H1 (cell line): ENCODE data around the gene GPR15LG. TPM values are rescaled to one million over a fixed set of nuclear protein-coding genes. Genes with fewer than 3 reads are reported as not detected.

Experiments used
- CTCF ChIA-PET: fragments of 300-600 bp; sonication (Branson Sonifier 250); formaldehyde crosslinking; loops from one replicate; lab custom pipeline; 2021; ENCODE audit not compliant: partially characterized antibody; lab: Charles Lee
- POLR2A ChIA-PET: fragments of 300-600 bp; sonication (Branson Sonifier 250); formaldehyde crosslinking; loops from one replicate; lab custom pipeline; 2021; ENCODE audit warnings: inconsistent platforms; ENCODE audit not compliant: partially characterized antibody; lab: Charles Lee
- DNase-seq, 2 experiments: peaks; one replicate each; pipeline versions ENCODE4 v3.0.0 to v3.0.0-alpha.2; 2010 to 2022; ENCODE audit warnings: low spot score in 2 of 2, low read depth in 1 of 2, mixed read lengths in 1 of 2
- FAIRE-seq: peaks from 2 replicates; lab custom pipeline; 2011; peaks lifted over from hg19 to GRCh38; lab: Jason Lieb, UNC
- H2AFZ ChIP-seq: 2 replicates; pipeline ENCODE4 v1.8.1; 2012; ENCODE audit warnings: low read length, inconsistent platforms
- H2AK5ac ChIP-seq: 2 replicates; pipeline ENCODE4 v1.6.1; 2013; ENCODE audit warnings: low read depth, low read length
- H2BK120ac ChIP-seq: replicated peaks from 2 replicates; pipeline ENCODE3; 2013; ENCODE audit warnings: low read depth, low read length, inconsistent platforms
- H2BK12ac ChIP-seq: 2 replicates; pipeline ENCODE4 v1.6.1; 2013; ENCODE audit warnings: low read depth, low read length
- H2BK15ac ChIP-seq: 2 replicates; pipeline ENCODE4 v1.6.1; 2013; ENCODE audit warnings: low read length
- H2BK20ac ChIP-seq: 2 replicates; pipeline ENCODE4 v1.6.1; 2013; ENCODE audit warnings: low read length
- H2BK5ac ChIP-seq: 2 replicates; pipeline ENCODE4 v1.6.1; 2013; ENCODE audit warnings: low read depth, low read length
- H3K14ac ChIP-seq: 2 replicates; pipeline ENCODE4 v1.6.1; 2013; ENCODE audit warnings: inconsistent platforms; ENCODE audit not compliant: insufficient read length
- H3K18ac ChIP-seq: 2 replicates; pipeline ENCODE4 v1.6.1; 2013; ENCODE audit warnings: low read length; ENCODE audit errors: extremely low read depth
- H3K23ac ChIP-seq: 2 replicates; pipeline ENCODE4 v1.6.1; 2013; ENCODE audit warnings: inconsistent platforms; ENCODE audit not compliant: insufficient read length
- H3K23me2 ChIP-seq: 2 replicates; pipeline ENCODE4 v1.6.1; 2013; ENCODE audit warnings: low read depth, low read length
- H3K27ac ChIP-seq: 2 replicates; pipeline ENCODE4 v1.6.1; 2011; ENCODE audit warnings: low read depth, low read length, inconsistent platforms
- H3K27me3 ChIP-seq, 4 experiments: replicated peaks in 1 of 4; 1 replicate in 1 of 4; 2 replicates in 3 of 4; pipeline versions ENCODE4 v1.6.1 to v1.8.1; 2011 to 2013; ENCODE audit warnings: low read length in 3 of 4, mild to moderate bottlenecking in 3 of 4, inconsistent platforms in 2 of 4, mixed read lengths in 2 of 4, moderate library complexity in 1 of 4; ENCODE audit not compliant: control insufficient read depth in 3 of 4, insufficient read depth in 3 of 4; ENCODE audit errors: extremely low read depth in 1 of 4
- H3K36me3 ChIP-seq, 4 experiments: 2 replicates each; pipeline versions ENCODE4 v1.6.1 to v1.8.1; 2011 to 2013; ENCODE audit warnings: mild to moderate bottlenecking in 4 of 4, low read length in 3 of 4, moderate library complexity in 2 of 4, control low read depth in 1 of 4, inconsistent platforms in 1 of 4; ENCODE audit not compliant: insufficient read depth in 4 of 4, control insufficient read depth in 2 of 4
- H3K4ac ChIP-seq: replicated peaks from 2 replicates; pipeline ENCODE3; 2013; ENCODE audit warnings: low read length, low read depth, mixed read lengths, inconsistent platforms; ENCODE audit not compliant: insufficient read length
- H3K4me1 ChIP-seq, 4 experiments: replicated peaks in 1 of 4; 1 replicate in 1 of 4; 2 replicates in 3 of 4; pipeline versions ENCODE4 v1.6.1 to v1.8.1; 2011 to 2013; ENCODE audit warnings: low read length in 3 of 4, inconsistent platforms in 2 of 4, mixed read lengths in 1 of 4; ENCODE audit not compliant: insufficient read depth in 4 of 4, control insufficient read depth in 3 of 4
- H3K4me2 ChIP-seq, 2 experiments: 2 replicates each; pipeline versions ENCODE4 v1.6.1 to v1.8.1; 2011 to 2013; ENCODE audit warnings: low read depth in 2 of 2, low read length in 2 of 2, control low read depth in 1 of 2, inconsistent platforms in 1 of 2, mild to moderate bottlenecking in 1 of 2; ENCODE audit not compliant: insufficient read depth in 1 of 2
- H3K4me3 ChIP-seq, 4 experiments: fragments of 200-600, 300-600 bp in 1 of 4; sonication (generic), shearing (Covaris generic), sonication (Bioruptor Twin) in 1 of 4; 2 replicates each; pipeline versions ENCODE4 v1.5.1 to v1.8.1; 2011 to 2016; ENCODE audit warnings: low read length in 4 of 4, low read depth in 3 of 4, control low read depth in 2 of 4, inconsistent platforms in 2 of 4, mild to moderate bottlenecking in 2 of 4, mixed read lengths in 1 of 4, moderate library complexity in 1 of 4; ENCODE audit not compliant: insufficient read depth in 2 of 4; ENCODE audit errors: extremely low read depth in 1 of 4
- H3K56ac ChIP-seq: replicated peaks from 2 replicates; pipeline ENCODE3; 2013; ENCODE audit warnings: low read depth, mild to moderate bottlenecking, mixed read lengths, low read length, inconsistent platforms; ENCODE audit not compliant: insufficient read length
- H3K79me1 ChIP-seq: 2 replicates; pipeline ENCODE4 v1.6.1; 2013; ENCODE audit warnings: low read depth, low read length, control low read depth
- H3K79me2 ChIP-seq, 2 experiments: 2 replicates each; pipeline versions ENCODE4 v1.6.1 to v1.8.1; 2012 to 2013; ENCODE audit warnings: low read length in 2 of 2, mild to moderate bottlenecking in 2 of 2, inconsistent platforms in 1 of 2; ENCODE audit not compliant: insufficient read depth in 2 of 2, control insufficient read depth in 1 of 2
- H3K9ac ChIP-seq, 4 experiments: replicated peaks in 1 of 4; 1 replicate in 1 of 4; 2 replicates in 3 of 4; pipeline versions ENCODE4 v1.6.1 to v1.8.1; 2011 to 2013; ENCODE audit warnings: low read depth in 3 of 4, low read length in 3 of 4, control low read depth in 2 of 4, mild to moderate bottlenecking in 2 of 4, moderate library complexity in 2 of 4, inconsistent platforms in 1 of 4; ENCODE audit errors: extremely low read depth in 1 of 4
- H3K9me3 ChIP-seq, 2 experiments: 2 replicates each; pipeline versions ENCODE4 v1.6.1 to v1.8.1; 2012 to 2013; ENCODE audit warnings: mild to moderate bottlenecking in 2 of 2, moderate library complexity in 2 of 2, control low read depth in 1 of 2, inconsistent platforms in 1 of 2, low read depth in 1 of 2, low read length in 1 of 2, mixed read lengths in 1 of 2; ENCODE audit not compliant: insufficient read depth in 2 of 2
- H4K20me1 ChIP-seq, 2 experiments: replicated peaks in 1 of 2; 2 replicates each; pipeline versions ENCODE3 to v1.8.1; 2011 to 2013; ENCODE audit warnings: inconsistent platforms in 2 of 2, low read length in 2 of 2, mild to moderate bottlenecking in 1 of 2; ENCODE audit not compliant: insufficient read depth in 2 of 2, control insufficient read depth in 1 of 2
- H4K5ac ChIP-seq: 2 replicates; pipeline ENCODE4 v1.6.1; 2013; ENCODE audit warnings: low read length, low read depth, mixed read lengths, inconsistent platforms; ENCODE audit not compliant: insufficient read length
- H4K8ac ChIP-seq: 2 replicates; pipeline ENCODE4 v1.8.0; 2013; ENCODE audit warnings: mild to moderate bottlenecking, moderate library complexity, low read length, inconsistent platforms; ENCODE audit not compliant: insufficient read depth; ENCODE audit errors: extremely low read depth
- H4K91ac ChIP-seq: replicated peaks from 2 replicates; pipeline ENCODE3; 2013; ENCODE audit warnings: low read length, mixed read lengths, inconsistent platforms; ENCODE audit not compliant: insufficient read length
- CREB1 ChIP-seq: IDR thresholded peaks from 2 replicates; pipeline ENCODE4 v1.6.1; 2012; ENCODE audit warnings: inconsistent platforms
- RAD21 ChIP-seq, 2 experiments: IDR thresholded peaks in 1 of 2; conservative IDR thresholded peaks in 1 of 2; 2 replicates each; pipeline ENCODE4 v1.6.1; 2011; ENCODE audit warnings: low read depth in 2 of 2, low read length in 2 of 2, improper control_type of control experiment in 1 of 2, inconsistent platforms in 1 of 2, mild to moderate bottlenecking in 1 of 2, moderate library complexity in 1 of 2
- WGBS, 2 experiments: shearing (Covaris generic) in 1 of 2; methylation state at CpG; one replicate each; pipeline versions ENCODE4 v1.1.6 to v1.1.7; 2013 to 2015; ENCODE audit warnings: low lambda C conversion rate in 2 of 2, mixed read lengths in 2 of 2, inconsistent platforms in 1 of 2, low coverage in 1 of 2, missing lambda C conversion rate in 1 of 2; ENCODE audit not compliant: insufficient replicate concordance in 2 of 2, insufficient coverage in 1 of 2, insufficient read length in 1 of 2; ENCODE audit errors: extremely low coverage in 1 of 2, missing lambda C conversion rate in 1 of 2; 5-methylcytosine and 5-hydroxymethylcytosine counted together
- polyA plus RNA-seq, 7 experiments: library from polyadenylated mRNA; depleted of rRNA in 3 of 7; stranded (reverse) in 5 of 7; unstranded in 2 of 7; fragments of >200 nt in 5 of 7; fragments of 200-250 nt in 2 of 7; gene quantifications; 1 replicate in 5 of 7; 2 replicates in 1 of 7; 4 replicates in 1 of 7; pipeline versions ENCODE4 v1.2.1 to v1.2.3, GENCODE V29; 2011 to 2013; ENCODE audit warnings: missing spikeins in 2 of 7, mixed read lengths in 2 of 7
- total RNA-seq: library from RNA; stranded (reverse); fragmentation: NEBNext Ultra II Directional; extraction: Animal tissue kit (Norgen Biotek cat#: 25700); gene quantifications from 2 replicates; pipeline ENCODE4 v1.2.1, GENCODE V29; 2021

The GPR15LG gene
- total and polyA plus RNA-seq, 2 of the 8 experiments (the other 6 are each of a cell fraction or from before 2014, with no cell fraction given), result not detected

GRCh38 chr10:84176836-84177474, 3.4 kb downstream of the GPR15LG start:
- H2AFZ ChIP-seq, result peak overlapping the region; percentile 31; the same call in 1 of the 2 replicates
- no peak for FAIRE-seq

More at GRCh38 chr10:84176836-84177474, 3.4 kb downstream of the GPR15LG start:
- peaks cover 9% of the 10 kb centered on the region for H3K23me2 ChIP-seq
- no peak overlapping the region for H3K4me3 ChIP-seq
- no peaks in the 10 kb centered on the region for H3K79me1 ChIP-seq
- POLR2A ChIA-PET, result no interaction called here
- no peak overlapping the region for H2AK5ac ChIP-seq
- H3K27ac ChIP-seq, result no peak overlapping the region
- H3K4me2 ChIP-seq, result no peak overlapping the region
- no peak overlapping the region for H2BK12ac ChIP-seq
- H2BK120ac ChIP-seq, result no peak overlapping the region
- H3K4me1 ChIP-seq, result peaks cover 0 to 2% (median 0%) of the 10 kb centered on the region in 4 experiments; a peak in 2 of 7 replicates
- H3K36me3 ChIP-seq, result no peaks in the 10 kb centered on the region
- H3K79me2 ChIP-seq, result no peaks in the 10 kb centered on the region
- H4K20me1 ChIP-seq, result peaks cover 0 to 7% of the 10 kb centered on the region in 2 experiments
- no peak overlapping the region for H2BK15ac ChIP-seq
- no peak overlapping the region for H3K4ac ChIP-seq
- H4K5ac ChIP-seq, result no peak overlapping the region
- CTCF ChIA-PET, result interaction anchor here (0.8 to 1.5 kb wide), 4 partner anchors 21 to 363 kb away, joined by 3 to 6 read pairs (median 4); no protein-coding TSS in a partner anchor
- H3K27me3 ChIP-seq, result no peaks in the 10 kb centered on the region
- H3K56ac ChIP-seq, result no peak overlapping the region
- H3K9me3 ChIP-seq, result peaks cover 0 to 7% of the 10 kb centered on the region in 2 experiments; a peak in 1 of 4 replicates
- H4K91ac ChIP-seq, result no peak overlapping the region
- peak in 1 of 2 experiments; percentile 46 for DNase-seq
- no peak overlapping the region for H3K23ac ChIP-seq
- WGBS, 2 experiments, result 92% methylated on average over 3 of the region's 4 CpGs; no CpG with 5 or more reads in 1 of the 2 experiments
- no peak overlapping the region for H3K9ac ChIP-seq
- no peak overlapping the region; the same call in 1 of the 2 replicates for H4K8ac ChIP-seq
- TF ChIP-seq CREB1 (no peak), RAD21 (IDR thresholded peaks at IDR 0.05 in 1 of 2, conservative IDR thresholded peaks at IDR 0.05 in 1 of 2; ENCODE audit: low read depth in 2 of 2, low read length in 2 of 2) (0 out of 4 replicates have a peak, but pooled peaks of 1 of the 2 experiments have one; percentile 9)
- no peak overlapping the region for H2BK20ac ChIP-seq
- H2BK5ac ChIP-seq, result no peak overlapping the region
- no peak overlapping the region for H3K18ac ChIP-seq
- no peak overlapping the region for H3K14ac ChIP-seq
